Upper lobe of left lung (tissue), 4 donors: ENCODE measurements around the gene KANTR.

Source experiments
- CTCF ChIP-seq, 6 experiments: fragments of 450-650 bp in 4 of 6; fragments of 200-600 bp in 2 of 6; sonication (generic) in 2 of 6; IDR thresholded peaks; one replicate each; pipeline ENCODE4 v1.5.1; 2016 to 2019; ENCODE audit warnings: antibody characterized with exemption in 6 of 6
- POLR2A ChIP-seq, 4 donors: fragments of 450-650 bp; IDR thresholded peaks; one replicate each; pipeline ENCODE4 v1.5.1; 2016 to 2017; ENCODE audit warnings: antibody characterized with exemption in 4 of 4, mild to moderate bottlenecking in 2 of 4

- TF ChIP-seq CTCF (IDR thresholded peaks at IDR 0.05) (no peak), POLR2A (IDR thresholded peaks at IDR 0.05) (no peak)
These were observed 7.5 kb upstream of the KANTR start for GRCh38 chrX:53086464-53086863.
